GM18526 (cell line): ENCODE data around the gene PNPLA7.

Experiments used
- POLR2A ChIP-seq: IDR thresholded peaks from 3 replicates; pipeline ENCODE4 v1.6.1; 2011; ENCODE audit not compliant: insufficient read length; ENCODE audit errors: extremely low read depth

The PNPLA7 gene

GRCh38 chr9:137456864-137457405 is 93.3 kb downstream of the PNPLA7 start:
- no peak for TF ChIP-seq POLR2A

GRCh38 chr9:137456061-137456863 is 93.9 kb downstream of the PNPLA7 start:
- no peak for TF ChIP-seq POLR2A

- TF ChIP-seq POLR2A = no peak
Observed at GRCh38 chr9:137455359-137455991, 94.7 kb downstream of the PNPLA7 start.

DNA sequence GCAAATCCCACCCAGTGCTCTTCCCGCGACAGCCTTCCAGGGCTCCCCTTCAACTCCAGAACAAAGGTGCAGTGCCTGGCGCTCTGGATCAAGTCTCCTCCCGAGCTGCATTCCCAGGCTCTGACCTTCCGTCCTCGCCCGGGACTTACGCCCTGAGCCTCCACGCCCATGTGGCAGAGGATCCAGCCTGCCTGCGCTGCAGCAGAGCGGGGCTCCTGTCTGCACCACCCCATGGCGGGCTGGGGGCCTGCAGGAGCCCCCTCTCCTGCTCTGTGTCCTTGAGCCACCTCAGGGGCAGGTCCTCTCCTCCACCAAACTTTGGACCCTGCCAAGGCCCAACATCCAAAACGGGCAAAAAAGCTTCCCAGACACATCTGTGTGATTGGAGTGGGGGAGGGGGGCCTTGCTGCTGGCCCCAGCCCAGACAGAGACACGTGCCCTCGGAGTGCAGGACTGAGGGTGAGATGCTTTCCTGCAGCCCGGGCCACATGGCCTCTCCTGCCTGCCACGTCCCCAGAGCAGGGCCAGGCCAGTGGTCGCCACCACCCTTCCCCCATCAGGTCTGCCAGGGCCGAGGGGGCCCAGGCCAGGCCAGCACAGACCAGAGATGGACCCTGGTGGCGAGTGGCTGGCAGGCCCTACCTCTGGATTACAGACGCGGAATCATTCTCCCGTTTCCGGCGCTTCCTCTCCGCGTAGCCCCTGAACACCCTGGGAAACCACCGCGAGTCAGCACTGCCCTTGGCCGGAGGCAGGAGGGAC is 95.4 kb downstream of the PNPLA7 start:
- no peak for TF ChIP-seq POLR2A

DNA sequence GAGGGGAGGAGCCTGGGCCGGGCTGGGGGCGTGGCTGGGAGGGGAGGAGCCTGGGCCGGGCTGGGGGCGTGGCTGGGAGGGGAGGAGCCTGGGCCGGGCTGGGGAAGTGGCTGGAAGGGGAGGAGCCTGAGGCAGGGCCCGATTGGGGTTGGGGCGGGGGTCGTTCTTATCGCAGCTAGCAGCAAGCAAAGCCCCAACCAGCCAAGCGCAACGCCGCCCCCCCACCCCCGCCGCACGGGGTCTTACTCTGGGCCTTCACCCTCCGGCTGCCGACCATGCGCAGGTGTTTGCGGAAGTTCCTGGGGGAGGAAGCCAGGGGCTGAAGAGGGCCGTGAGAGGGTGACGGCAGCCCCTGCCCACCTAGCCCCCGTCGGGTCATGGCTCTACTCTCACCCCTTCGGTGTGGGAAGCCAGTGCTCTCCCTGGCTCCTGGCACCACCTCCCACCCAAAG is 96.0 kb downstream of the PNPLA7 start:
- no peak for TF ChIP-seq POLR2A

DNA sequence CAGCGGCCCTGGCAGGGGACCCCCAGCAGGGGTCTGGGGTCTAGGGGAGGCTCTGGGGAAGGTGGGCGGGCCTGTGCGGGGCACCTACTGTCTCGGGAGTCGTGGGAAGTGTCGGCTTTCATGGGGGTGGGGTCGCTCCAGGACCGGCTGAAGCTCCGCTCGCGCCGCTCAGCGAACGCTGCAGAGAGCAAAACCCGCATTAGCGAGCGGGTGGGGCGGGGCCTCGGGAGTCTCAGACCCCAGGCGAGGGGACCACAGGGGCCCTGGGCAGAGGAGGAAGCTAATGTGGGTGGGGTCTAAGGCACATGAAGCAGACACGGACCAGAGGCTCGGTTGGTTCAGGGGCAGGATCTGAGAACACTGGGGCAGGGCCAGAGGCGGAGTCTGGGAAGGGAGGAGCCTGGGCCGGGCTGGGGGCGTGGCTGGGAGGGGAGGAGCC is 96.5 kb downstream of the PNPLA7 start:
- TF ChIP-seq POLR2A = no peak

DNA sequence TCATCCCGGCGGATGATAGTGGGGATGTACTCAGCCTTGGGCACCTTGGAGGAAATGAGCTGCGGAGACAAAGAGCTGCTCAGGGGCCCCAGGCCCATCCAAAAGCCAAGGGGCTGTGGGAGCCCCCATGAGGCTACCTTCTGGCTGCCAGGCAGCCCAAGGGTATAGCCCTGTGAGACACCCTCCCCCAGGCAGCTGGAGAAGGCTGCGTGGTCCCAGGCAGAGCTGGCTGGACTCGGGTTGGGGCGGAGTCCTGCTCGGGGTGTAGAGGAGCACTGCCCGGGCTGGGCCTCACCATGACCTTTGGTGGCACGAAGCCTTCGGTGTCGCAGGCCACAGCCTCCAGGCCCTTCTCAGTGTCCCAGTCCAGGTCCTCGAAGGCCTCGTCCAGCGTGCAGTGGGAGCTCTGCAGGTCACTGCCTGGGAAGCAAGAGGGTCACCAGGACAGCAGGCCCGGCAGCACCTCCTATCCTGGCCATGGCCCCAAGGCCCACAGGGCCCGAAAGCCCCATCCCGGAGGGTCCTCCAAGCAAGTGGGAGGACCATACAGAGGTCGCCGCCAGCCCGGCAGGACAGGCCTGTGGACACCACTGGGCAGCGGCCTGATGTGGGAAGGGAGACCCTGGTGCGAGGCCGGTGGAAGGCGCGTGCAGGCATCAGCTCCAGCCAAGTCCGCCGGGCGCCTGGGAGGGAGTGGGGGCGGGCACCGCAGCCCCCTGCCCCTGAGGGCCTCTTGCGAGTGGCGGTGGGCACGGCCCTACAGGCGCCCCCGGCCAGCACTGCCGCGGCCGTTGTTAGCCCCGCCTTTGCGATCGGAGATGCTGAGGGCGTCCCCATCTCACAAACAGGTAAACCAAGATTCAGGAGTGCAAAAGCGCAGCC is 97.2 kb downstream of the PNPLA7 start:
- TF ChIP-seq POLR2A = no peak

DNA sequence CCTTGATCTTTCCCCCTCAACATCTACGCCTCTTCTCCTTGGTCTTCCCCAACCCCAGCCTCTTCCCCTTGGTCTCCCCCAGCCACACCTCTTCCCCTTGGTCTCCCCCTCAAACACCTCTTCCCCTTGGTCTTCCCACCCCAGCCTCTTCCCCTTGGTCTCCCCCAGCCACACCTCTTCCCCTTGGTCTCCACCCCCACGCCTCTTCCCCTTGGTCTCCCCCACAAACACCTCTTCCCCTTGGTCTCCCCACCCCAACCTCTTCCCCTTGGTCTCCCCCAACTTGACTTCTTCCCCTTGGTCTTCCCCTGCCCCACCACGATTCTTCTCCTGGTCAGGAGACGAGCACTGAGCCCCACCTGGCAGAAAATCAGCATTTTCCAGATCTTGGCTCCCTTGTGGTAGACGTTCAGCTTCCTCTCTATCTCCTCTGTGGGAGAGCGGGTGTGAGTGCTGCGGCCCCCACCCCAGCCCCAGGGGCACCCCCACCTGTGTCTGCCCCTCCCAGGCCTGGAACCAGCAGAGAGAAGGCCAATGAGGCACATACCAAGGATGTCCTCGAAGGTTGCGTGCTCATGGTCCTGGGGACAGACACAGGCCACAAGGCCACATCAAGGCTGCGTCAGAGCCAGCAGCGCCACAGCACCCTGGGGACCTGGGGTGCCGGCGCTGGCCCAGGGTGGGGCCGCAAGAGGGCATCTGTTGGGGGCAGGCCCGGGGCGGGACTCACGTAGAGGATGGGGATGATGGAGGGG is 98.0 kb downstream of the PNPLA7 start:
- no peak for TF ChIP-seq POLR2A

GRCh38 chr9:137449931-137450538 is 100.2 kb downstream of the PNPLA7 start:
- TF ChIP-seq POLR2A = no peak

- no peak for TF ChIP-seq POLR2A
Observed at GRCh38 chr9:137449081-137449844, 100.9 kb downstream of the PNPLA7 start.

DNA sequence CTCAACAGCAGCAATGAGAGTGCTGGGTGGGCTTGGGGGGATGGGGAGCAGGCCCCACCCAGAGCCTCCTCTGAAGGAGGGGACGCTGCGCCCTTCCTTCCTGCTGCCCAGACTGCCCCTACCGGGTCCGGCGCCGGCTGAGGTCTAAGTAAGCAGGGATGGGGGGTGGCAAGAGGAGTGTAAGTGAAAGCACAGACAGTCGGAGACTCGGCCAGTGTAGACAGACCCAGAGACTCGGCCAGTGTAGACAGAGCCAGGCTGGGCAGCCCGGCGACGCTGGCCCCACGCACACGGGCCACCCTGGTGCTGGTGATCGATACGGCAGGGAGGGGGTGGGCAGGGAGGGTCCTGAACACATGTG is 101.6 kb downstream of the PNPLA7 start:
- TF ChIP-seq POLR2A = no peak

DNA sequence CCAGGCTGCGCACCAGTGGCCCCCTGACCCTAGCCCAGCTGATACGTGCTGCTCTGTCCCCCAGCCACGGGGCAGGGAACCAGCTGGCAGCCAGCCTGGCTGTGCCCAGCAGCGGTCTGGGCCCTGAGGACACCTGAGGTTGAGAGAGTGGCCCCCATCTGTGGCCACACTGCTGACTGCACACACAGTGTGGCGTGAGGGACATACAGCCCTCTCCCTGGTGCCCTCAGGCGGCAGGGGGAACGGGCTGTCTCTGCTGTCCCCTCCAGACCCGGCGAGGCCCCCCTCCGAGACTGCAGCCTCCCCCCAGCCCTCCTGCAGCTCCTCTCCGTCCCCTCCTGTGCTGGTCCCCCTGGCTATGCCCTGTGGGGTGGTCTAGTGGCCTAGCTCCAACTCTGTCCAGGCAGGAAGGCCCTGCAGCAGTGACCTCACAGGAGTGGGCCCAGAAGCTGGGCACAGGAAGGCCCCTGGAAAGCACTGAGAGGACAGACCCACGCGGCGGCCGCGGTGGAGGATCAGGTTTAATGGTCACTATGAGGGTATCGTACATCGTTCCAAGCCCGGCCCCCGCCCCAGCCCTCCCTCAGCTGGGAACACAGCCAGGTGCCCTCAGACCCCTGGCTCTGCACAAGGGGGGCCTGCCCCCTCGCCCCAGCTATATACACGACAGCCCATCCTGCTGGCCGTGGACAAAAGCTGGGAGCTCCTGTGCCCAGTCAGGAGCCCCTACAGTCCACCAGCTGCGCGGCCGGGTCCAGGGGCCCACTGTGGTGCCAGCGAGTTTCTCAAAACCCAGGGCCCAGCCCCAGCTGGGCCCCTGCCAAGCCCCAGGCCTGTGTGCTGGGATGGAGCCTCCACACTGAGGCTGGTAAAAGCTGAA is 102.2 kb downstream of the PNPLA7 start:
- no peak for TF ChIP-seq POLR2A
